Sigmoid colon (tissue), 7 donors: ENCODE measurements around the gene RNF225. TPM values are rescaled to one million over a fixed set of nuclear protein-coding genes. Genes with fewer than 3 reads are reported as not detected.
A peak's percentile ranks its signal among the peaks of the same experiment; 100 is the strongest.

ENCODE experiments used
- DNase-seq: peaks from one replicate; pipeline ENCODE4 v3.0.0-alpha.2; 2019
- H3K27ac ChIP-seq, 4 donors: fragments of 200-600 bp; sonication (generic); one replicate each; pipeline ENCODE4 v1.5.1; 2016 to 2019; ENCODE audit warnings: mild to moderate bottlenecking in 1 of 4
- H3K27me3 ChIP-seq, 3 donors: fragments of 200-600 bp; sonication (generic); one replicate each; pipeline ENCODE4 v1.5.1; 2019; ENCODE audit warnings: mild to moderate bottlenecking in 1 of 3
- H3K36me3 ChIP-seq, 4 donors: fragments of 200-600 bp; sonication (generic); one replicate each; pipeline ENCODE4 v1.5.1; 2016 to 2019
- H3K4me1 ChIP-seq, 4 donors: fragments of 200-600 bp; sonication (generic); one replicate each; pipeline ENCODE4 v1.5.1; 2017 to 2019
- H3K4me3 ChIP-seq, 4 donors: fragments of 200-600 bp; sonication (generic); one replicate each; pipeline ENCODE4 v1.5.1; 2017 to 2019; ENCODE audit warnings: mild to moderate bottlenecking in 2 of 4, moderate library complexity in 1 of 4
- H3K9me3 ChIP-seq, 4 donors: fragments of 200-600 bp in 3 of 4; sonication (generic) in 3 of 4; one replicate each; pipeline versions ENCODE4 v1.5.1 to v1.6.1; 2013 to 2019
- CTCF ChIP-seq, 4 experiments: fragments of 450-650 bp in 3 of 4; fragments of 200-600 bp in 1 of 4; IDR thresholded peaks; one replicate each; pipeline ENCODE4 v1.5.1; 2016 to 2019; ENCODE audit warnings: antibody characterized with exemption in 4 of 4, mild to moderate bottlenecking in 3 of 4, moderate library complexity in 2 of 4
- EP300 ChIP-seq, 4 donors: sonication (generic); formaldehyde crosslinking; IDR thresholded peaks; one replicate each; pipeline ENCODE4 v1.6.1; 2017; ENCODE audit warnings: antibody characterized with exemption in 4 of 4
- POLR2A ChIP-seq, 2 donors: fragments of 450-650 bp; IDR thresholded peaks; one replicate each; pipeline ENCODE4 v1.6.1; 2016; ENCODE audit warnings: antibody characterized with exemption in 2 of 2, mild to moderate bottlenecking in 2 of 2, moderate library complexity in 2 of 2
- POLR2AphosphoS5 ChIP-seq, 4 donors: sonication (generic); formaldehyde crosslinking; IDR thresholded peaks; one replicate each; pipeline ENCODE4 v1.6.1; 2017; ENCODE audit warnings: antibody characterized with exemption in 4 of 4
- WGBS, 2 donors: extraction: QIAGEN DNeasy Blood & Tissue Kit; methylation state at CpG; one replicate each; pipeline ENCODE4 v1.1.7; 2013; 5-methylcytosine and 5-hydroxymethylcytosine counted together
- intact Hi-C: fragments of 100-400 bp; cut with DNase I; formaldehyde crosslinking; loops from one replicate; pipeline ENCODE4 v1.15.1; 2023
- polyA plus RNA-seq, 3 donors: library from polyadenylated mRNA; stranded (reverse); fragments of 200-250 nt; gene quantifications; one replicate each; pipeline ENCODE4 v1.2.3, GENCODE V29; 2013
- total RNA-seq, 4 donors: library from RNA; depleted of rRNA; stranded (reverse); fragments of >200 nt; gene quantifications; one replicate each; pipeline ENCODE4 v1.1.0, GENCODE V29; 2016
- donor health status: healthy with polysubstance abuse.
- donor health status: Bipolar disorder and iron deficiency.
- donor health status: healthy.

The RNF225 gene
- total and polyA plus RNA-seq, 7 donors, result 0.07 TPM; not detected in 6

GRCh38 chr19:58406818-58407657 lies 11.6 kb downstream of the RNF225 start:
- peak in 2 of 4 experiments; percentile 12 to 31 for TF ChIP-seq CTCF (IDR thresholded peaks at IDR 0.05)
- TF ChIP-seq POLR2AphosphoS5 (IDR thresholded peaks at IDR 0.05), result no peak
- TF ChIP-seq POLR2A (IDR thresholded peaks at IDR 0.05), result no peak
- intact Hi-C loops, result no loop called here
- H3K9me3 ChIP-seq, result no peaks in the 10 kb centered on the region
- H3K36me3 ChIP-seq, result no peaks in the 10 kb centered on the region
- H3K4me1 ChIP-seq, result peaks cover 0 to 28% (median 23%) of the 10 kb centered on the region in 4 donors
- WGBS, 2 donors, result 77 to 78% methylated on average over 10 of the region's 10 CpGs
- H3K27ac ChIP-seq, result peak overlapping the region in 3 of 4 donors; percentile 87 to 91 (median 91)
- peak overlapping the region in 3 of 4 donors; percentile 65 to 93 (median 76) for H3K4me3 ChIP-seq
- DNase-seq, result peak; percentile 35
- H3K27me3 ChIP-seq, result no peaks in the 10 kb centered on the region

- intact Hi-C loops, result loop anchor here (2.0 kb wide), 2 partner anchors 21 to 31 kb away; partner anchors contain the start of gene RPS5
- no peak for DNase-seq
- 18 to 20% methylated on average over 22 of the region's 22 CpGs for WGBS, 2 donors
- Histone ChIP-seq H3K9me3 (no peaks in the 10 kb centered on the region), H3K27me3 (no peaks in the 10 kb centered on the region), H3K4me1 (peaks cover 0 to 26% (median 21%) of the 10 kb centered on the region in 4 donors), H3K36me3 (no peaks in the 10 kb centered on the region), H3K27ac (peak overlapping the region; percentile 87 to 91 (median 91)), H3K4me3 (peak overlapping the region; percentile 65 to 93 (median 84))
- no peak for TF ChIP-seq CTCF (IDR thresholded peaks at IDR 0.05)
- no peak for TF ChIP-seq POLR2A (IDR thresholded peaks at IDR 0.05)
- no peak for TF ChIP-seq POLR2AphosphoS5 (IDR thresholded peaks at IDR 0.05)
- no peak for TF ChIP-seq EP300 (IDR thresholded peaks at IDR 0.05)
These were observed 12.2 kb downstream of the RNF225 start for GRCh38 chr19:58407658-58408151.

GRCh38 chr19:58408152-58409009 lies 12.9 kb downstream of the RNF225 start, which contains the start of gene ZNF584:
ZNF584 (plus strand) TSS chr19:58408649; CDS start chr19:58409148, 499 bp downstream.
- TF ChIP-seq CTCF (IDR thresholded peaks at IDR 0.05) (no peak), POLR2AphosphoS5 (IDR thresholded peaks at IDR 0.05) (peak; percentile 83 to 94 (median 90)), POLR2A (IDR thresholded peaks at IDR 0.05) (peak; percentile 53 to 79)

GRCh38 chr19:58409010-58409790 lies 13.7 kb downstream of the RNF225 start:
- no peaks in the 10 kb centered on the region for H3K9me3 ChIP-seq
- no peaks in the 10 kb centered on the region for H3K36me3 ChIP-seq
- H3K4me3 ChIP-seq, result peak overlapping the region; percentile 65 to 93 (median 84)
- peak overlapping the region; percentile 87 to 91 (median 91) for H3K27ac ChIP-seq
- WGBS, 2 donors, result 3 to 5% methylated on average over 34 of the region's 34 CpGs
- H3K4me1 ChIP-seq, result peaks cover 0 to 26% (median 21%) of the 10 kb centered on the region in 4 donors
- DNase-seq, result peak; percentile 68
- TF ChIP-seq CTCF (IDR thresholded peaks at IDR 0.05) (no peak), POLR2AphosphoS5 (IDR thresholded peaks at IDR 0.05) (no peak)
- intact Hi-C loops, result loop anchor here (2.0 kb wide), 2 partner anchors 22 to 30 kb away; partner anchors contain the start of gene RPS5
- no peaks in the 10 kb centered on the region for H3K27me3 ChIP-seq

More at GRCh38 chr19:58408152-58409009, 12.9 kb downstream of the RNF225 start, which contains the start of gene ZNF584:
- Histone ChIP-seq H3K4me1 (peaks cover 0 to 26% (median 21%) of the 10 kb centered on the region in 4 donors), H3K27me3 (no peaks in the 10 kb centered on the region), H3K4me3 (peak within 1 kb of the TSS; percentile 65 to 93 (median 84)), H3K36me3 (no peaks in the 10 kb centered on the region), H3K9me3 (no peaks in the 10 kb centered on the region), H3K27ac (peak within 1 kb of the TSS; percentile 87 to 91 (median 91))
- DNase-seq, result peak; percentile 97
- WGBS, 2 donors, result 0% methylated on average over 100 of the region's 100 CpGs
- intact Hi-C loops, result loop anchor here (2.0 kb wide), 2 partner anchors 22 to 30 kb away; partner anchors contain the start of gene RPS5
